COLO668 (cell line): ENCODE data around the gene C2CD4C.
"Not testable (repeated sequence)": the region's sequence is repeated elsewhere in the genome, so short reads cannot be mapped to it uniquely, and the experiment has no call there.

ENCODE experiments used
- DNase-seq: peaks from one replicate; lab custom pipeline; 2025; ENCODE audit not compliant: unreplicated experiment; lab: John Stamatoyannopoulos, UW

The C2CD4C gene

DNA sequence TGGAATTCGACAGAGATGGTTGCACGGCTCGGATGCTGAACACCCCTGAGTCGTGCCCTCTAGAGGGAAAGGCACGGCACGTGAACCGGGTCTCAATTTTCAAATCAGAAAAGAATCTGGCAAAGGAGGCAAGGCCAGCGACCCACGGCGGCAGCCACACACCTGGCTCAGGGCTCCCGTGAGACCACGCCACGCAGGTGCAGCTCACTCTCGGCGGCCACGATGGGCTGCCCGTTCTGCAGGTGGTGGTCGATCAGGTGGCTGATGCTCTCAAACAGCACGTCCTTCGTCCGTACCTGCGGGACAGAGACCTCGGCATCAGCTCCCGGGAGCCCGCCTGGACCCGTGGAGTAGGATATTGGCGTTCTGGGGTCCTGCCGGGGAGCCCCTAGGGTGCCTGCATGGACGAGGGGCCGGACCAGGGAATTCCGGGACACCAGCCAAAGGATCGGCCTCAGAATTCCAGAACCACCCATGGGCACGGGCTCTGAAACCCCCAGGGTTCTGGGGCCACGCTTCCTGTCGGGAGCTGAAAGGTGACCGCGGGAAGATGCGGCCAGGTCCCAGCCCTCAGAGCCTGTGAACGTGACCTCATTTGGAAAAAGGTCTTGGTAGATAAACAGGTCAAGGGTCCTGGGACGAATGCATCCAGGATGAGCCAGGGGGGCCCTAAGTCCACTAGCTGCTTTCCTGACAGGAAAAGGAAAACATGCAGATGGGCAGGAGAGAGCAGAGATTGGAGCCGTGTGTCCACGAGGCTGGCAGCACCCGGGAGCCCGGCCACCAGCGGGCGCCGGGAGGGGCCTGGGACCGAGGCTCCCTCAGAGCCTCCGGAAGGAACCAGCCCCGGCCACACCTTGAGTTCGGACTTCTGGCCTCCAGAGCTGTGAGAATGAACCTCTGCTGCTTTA, 10.1 kb upstream of the C2CD4C start:
- DNase-seq: no peak

DNA sequence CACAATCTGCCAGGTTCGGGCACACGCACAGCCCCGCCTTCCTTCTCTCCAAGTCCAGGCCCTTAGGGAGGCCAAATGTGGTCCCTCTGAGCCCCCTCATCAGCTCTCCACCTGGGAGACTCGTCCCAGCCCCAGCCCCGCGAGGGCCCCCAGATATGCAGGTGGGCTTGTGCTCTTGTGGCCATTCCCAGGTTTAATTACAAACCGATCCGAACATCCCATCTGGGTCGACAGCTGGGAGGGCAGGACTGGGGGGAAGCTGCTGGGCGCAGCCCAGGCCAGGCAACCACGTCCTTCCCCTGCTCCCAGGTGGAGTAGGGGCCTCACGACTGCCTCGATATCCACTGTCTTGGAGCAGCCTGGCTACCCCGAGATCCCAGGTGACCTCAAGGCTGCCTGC, 7.5 kb upstream of the C2CD4C start:
- no peak for DNase-seq

DNA sequence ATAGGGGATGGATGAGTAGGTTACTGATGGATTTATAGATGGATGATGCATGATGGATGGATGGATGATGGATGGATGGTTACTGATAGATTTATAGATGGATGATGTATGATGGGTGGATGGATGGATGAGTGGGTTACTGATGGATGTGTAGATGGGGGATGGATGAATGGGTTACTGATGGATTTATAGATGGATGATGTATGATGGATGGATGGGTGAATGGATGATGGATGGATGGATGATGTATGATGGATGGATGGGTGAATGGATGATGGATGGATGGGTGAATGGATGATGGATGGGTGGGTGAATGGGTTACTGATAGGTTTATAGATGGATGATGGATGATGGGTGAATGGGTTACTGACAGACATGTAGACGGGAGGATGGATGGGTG, 6.3 kb upstream of the C2CD4C start:
- no peak for DNase-seq

DNA sequence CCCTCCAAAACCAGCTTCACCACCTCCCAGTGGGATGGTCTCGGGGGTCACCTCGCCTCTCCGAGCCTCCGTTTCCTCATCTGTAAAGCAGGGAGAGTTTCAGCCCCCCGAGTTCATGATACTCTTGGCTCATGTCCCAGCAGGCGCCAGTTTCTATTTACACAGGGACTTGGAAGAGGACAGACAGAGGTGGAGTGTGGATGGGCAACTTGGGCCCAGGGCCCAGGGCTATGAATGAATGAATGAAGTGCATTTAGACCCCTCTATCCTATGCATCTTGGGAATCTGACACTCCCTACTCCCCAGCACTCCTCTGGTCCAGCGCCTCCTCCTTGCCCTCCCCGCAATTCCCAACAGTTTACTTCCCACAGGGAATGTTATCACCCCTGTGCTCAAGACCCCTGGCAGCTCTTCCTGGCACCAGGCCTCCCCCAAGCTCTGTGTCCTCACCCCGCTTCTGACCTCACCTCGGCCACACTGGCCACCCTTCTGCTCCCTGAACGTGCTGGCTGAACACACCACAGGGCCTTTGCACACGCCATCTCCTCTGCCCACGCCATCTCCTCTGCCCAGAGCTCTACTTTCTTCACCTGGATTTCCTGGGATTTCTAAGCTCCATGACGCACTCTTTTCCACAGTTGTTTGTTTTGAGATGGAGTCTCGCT, 4.9 kb upstream of the C2CD4C start:
- DNase-seq: no peak

DNA sequence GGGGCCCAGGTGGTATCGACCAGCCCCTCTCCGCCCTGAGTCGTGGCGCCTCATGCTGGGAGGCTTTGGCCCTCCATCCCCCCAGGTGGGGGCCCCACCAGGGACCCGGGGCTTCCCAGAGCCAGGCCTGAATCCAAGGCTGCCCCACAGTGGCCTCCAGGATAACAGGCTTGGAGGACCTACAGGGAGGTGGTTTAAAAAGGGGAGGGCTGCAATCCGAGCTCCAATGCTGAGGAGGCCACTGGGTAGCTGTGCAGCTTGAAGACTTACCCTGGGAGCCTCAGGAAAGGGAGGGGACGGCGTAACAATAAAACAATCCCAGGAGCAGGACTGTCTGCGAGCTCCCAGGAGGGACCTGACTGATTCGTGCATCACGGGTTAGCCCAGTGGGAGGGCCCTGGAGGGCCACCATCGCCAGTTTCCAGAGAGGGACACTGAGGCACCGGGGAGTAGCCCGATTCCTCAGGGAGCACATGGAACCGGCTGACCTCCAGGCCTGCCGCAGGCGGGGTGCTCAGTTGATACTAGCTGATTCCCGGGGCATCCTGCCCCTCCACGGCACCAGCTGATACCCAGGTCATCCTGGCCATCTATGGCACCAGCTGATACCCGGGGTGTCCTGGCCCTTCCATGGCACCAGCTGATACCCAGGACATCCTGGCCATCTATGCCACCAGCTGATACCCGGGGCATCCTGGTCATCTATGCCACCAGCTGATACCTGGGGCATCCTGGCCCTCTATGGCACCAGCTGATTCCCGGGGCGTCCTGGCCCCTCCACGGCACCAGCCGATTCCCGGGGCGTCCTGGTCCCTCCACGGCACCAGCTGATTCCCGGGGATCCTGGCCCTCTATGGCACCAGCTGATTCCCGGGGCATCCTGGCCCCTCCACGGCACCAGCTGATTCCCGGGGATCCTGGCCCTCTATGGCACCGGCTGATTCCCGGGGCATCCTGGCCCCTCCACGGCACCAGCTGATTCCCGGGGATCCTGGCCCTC, 3.7 kb upstream of the C2CD4C start:
- DNase-seq: no peak

DNA sequence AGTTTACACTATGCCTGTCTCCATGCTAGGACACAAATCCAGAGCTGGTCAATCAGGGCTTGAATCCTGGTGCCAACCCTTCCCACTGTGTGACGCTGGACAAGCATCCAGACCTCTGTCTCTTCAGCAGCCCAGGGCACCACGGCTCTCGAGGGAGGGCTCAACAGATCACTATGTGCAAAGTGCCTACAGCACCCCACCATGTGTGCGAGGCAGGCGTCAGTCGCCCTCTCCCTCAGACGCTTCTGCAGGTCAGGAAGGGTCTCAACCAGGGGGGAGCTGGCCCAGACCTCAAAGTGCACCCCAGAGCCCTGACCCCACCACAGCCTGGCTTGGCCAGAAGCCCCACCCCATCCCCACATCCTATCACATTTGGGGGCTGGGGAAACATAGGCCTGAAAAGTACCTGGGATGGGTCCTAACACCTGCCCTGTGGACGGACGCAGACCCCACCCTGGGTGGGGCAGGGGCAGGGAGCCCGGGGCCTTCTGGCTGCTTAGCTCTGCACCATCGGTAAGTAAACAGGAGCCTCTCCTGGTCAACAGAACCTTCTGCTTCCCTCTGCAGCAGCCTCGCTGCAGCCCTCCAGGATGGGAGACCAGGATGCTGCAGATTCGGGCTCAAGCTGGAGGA, 2.9 kb upstream of the C2CD4C start:
- DNase-seq: peak; percentile 52

DNA sequence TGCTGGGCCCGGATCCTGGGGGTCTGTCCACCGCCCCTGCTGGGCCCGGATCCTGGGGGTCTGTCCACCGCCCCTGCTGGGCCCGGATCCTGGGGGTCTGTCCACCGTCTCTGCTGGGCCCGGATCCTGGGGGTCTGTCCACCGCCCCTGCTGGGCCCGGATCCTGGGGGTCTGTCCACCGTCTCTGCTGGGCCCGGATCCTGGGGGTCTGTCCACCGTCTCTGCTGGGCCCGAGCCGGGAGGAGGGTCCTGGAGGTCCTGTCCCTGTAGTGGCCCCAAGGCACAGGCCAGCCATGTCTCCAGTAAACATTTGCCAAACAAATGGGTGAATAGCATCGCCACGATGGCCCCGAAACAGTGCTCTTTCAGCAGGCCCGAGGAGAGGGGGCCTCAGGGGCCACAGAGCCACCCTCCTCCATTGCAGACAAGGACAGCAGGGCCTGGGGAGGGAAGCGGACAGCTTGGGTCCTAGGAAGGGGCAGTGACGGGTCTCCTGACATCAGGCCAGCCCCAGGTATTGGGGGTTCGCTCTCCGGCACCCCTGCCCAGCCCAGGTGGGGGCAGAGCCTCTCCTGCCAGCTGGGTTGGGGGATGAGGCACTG, 2.3 kb upstream of the C2CD4C start:
- not testable (repeated sequence) for DNase-seq

DNA sequence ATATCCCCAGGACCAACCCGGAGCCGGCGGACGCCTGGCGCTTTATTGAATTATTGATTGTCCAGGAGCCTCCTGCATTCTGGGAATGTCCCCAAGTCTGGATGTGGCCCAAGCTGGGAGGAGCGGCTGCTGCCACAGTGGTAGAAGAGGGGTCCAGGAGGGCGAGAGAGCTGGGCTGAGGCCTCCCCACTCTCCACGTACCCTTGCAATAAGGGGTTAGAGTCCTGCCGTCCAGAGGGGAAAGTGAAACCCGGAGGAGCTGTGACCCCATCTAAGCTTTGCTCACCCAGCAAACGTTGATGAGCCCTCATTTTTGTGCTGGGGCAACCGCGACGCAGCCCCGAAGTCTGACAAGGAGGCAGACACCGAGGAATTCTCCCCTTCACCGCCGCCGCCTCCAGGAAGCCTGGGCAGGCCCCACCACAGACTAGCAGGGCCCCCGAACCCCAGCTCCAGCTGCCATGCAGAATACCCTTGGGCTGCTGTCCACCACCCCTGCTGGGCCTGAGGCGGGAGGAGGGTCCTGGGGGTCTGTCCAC, 1.4 kb upstream of the C2CD4C start:
- peak; percentile 21 for DNase-seq

DNA sequence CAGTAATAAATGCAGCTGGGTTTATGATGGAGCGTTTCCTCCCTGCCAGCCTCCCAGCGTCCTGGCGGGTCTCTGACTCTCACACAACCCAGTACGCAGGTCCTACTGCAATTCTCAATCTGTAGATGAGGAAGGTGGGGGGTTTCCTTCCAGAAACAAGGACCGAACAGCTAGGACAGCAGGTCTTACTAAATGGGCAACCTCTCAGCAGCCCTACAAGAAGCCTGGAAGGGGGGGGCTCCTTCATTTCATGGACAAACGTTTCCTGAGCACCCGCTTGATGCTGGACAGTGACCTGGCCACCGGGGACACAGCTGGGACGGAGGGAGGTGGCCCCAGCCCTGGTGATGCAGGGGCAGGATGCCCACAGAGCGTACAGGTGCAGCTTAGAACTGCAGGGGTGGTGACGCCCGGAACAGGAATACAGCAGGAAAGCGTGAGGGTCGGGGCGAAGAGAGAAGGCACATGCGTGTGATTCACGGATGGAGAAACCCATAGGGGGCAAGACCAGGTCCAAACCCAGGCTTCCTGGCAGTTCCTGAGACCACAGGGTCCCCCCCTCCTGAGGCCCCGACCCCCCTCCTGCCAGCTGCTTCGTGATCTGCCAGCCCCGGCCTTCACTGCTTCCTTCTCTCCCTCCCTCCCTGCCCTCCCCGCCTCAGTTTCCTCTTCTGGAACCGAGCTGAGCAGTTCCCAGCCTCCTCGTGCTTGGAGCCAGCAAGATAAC, 732 bp upstream of the C2CD4C start:
- DNase-seq: peak; percentile 40

DNA sequence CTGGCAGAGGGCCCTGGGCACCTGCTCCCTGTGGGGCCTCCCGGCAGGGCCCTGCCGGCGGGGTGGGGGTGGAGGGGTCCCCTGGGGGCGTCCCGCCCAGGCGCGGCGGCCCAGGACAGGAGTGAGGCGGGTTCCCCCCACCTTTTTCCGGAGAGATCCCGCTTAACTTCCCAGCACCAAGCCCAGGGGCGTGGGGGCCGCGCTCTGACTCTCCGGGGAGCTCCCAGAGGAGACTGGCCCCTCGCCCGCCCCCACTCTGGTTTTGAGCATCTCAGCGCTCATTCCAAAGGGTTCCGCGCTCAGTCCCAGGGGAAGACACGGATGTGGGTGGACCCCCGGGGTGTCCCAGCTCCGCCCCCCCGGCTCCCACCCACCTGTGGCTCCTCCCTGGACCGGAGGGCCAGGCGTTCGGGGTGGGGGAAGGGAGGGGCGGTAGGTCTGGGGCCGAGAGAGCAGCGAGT, 476 bp downstream of the C2CD4C start:
- DNase-seq: no peak

DNA sequence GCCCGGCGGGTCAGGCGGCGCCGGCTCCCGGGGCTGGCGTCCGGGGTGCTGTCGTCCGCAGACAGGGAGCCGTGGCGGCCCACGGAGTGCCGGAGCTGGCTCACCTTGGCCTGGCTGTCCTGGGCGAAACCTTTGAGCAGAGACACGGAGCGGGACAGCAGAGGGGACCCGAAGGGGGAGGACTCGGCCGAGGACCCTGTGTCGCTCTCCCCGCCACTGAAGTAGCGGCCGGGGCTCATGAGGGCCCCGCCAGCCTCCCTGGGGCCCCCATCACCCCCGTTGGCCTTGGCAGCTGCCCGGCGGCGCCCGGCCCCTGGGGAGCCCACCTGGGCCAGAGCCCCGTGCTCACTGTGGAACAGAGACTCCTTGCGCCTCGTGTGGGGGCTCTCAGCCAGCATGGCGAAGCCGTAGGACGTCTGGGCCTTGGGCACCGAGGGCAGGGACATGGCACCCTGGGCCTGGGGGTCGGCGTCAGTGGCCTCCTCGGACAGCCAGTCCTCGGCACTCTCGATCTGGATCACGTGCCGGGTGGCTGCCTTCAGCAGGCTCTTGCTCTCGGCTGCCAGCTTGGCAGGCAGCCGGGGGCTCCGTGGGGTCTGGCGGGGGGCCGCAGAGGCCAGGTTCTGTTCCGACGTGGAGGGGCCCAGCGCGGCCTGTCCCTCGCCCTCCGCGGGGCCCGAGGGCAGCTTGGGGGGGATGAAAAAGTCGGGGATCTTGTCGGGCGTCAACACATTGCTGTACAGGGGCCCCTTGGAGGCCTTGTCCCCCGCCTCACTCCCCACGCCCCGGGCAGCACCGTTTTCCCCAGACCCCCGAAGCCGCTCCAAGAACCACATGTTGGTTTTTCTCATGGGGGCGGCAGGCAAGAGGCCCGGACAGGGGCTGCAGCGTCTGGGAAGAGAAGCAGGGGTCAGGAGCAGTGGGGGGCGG, 1.2 kb downstream of the C2CD4C start:
- DNase-seq: no peak

DNA sequence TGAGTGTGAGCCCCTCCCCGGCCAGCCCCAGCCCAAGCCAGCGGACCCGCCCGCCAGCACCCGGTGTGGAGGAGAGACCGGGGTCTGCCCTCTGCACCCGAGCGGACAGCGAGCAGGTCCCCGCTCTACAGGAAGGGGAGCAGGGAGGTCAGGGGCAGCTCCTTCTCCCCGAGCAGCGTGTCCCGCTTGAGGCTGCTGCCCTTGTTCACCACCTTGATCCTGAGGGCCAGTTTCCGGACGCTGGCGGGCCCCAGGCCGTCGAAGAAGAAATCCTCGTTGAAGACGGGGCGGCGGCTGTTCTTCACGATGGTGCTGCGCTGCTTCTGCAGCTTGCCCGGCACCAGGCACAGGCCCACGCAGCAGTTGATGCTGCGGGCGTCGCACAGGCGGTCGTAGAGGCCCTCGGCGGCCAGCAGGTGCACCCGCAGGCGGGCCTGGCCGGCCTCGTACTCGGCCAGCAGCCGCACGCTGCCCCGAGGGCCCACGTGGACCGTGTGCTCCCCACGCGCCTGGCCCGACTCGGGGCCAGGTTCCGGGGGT, 1.9 kb downstream of the C2CD4C start:
- DNase-seq: no peak

DNA sequence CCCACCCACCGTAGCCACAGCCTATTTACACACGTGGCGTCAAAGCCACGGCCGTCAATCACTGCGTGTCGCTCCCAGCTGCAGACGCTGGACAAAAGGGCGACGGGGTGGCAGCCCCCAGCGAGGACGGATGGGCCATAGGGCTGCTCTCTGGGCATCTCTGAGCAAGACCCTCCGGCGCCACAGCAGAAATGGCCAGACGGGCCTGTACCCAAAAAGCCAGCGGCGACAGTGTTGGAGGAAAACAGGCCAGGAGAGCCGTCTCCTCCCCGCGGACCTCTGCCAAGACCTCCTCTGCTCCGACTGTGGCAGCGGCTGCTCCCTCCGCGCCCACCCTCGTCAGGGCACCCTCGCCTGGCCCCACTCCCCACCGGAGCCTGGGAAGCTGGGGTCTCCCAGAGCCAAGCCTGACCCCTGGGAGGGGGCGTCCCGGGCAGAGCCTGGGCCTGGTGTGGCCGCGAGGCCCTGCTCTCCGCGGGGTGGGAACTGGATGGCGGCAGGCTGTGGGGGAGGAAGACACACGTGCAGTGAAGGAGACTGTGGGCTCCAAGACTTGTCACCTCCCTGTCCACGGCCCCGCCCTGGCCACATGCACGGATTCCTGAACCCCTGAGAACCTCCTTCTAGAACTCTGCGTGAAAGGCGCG, 2.7 kb downstream of the C2CD4C start:
- no peak for DNase-seq

DNA sequence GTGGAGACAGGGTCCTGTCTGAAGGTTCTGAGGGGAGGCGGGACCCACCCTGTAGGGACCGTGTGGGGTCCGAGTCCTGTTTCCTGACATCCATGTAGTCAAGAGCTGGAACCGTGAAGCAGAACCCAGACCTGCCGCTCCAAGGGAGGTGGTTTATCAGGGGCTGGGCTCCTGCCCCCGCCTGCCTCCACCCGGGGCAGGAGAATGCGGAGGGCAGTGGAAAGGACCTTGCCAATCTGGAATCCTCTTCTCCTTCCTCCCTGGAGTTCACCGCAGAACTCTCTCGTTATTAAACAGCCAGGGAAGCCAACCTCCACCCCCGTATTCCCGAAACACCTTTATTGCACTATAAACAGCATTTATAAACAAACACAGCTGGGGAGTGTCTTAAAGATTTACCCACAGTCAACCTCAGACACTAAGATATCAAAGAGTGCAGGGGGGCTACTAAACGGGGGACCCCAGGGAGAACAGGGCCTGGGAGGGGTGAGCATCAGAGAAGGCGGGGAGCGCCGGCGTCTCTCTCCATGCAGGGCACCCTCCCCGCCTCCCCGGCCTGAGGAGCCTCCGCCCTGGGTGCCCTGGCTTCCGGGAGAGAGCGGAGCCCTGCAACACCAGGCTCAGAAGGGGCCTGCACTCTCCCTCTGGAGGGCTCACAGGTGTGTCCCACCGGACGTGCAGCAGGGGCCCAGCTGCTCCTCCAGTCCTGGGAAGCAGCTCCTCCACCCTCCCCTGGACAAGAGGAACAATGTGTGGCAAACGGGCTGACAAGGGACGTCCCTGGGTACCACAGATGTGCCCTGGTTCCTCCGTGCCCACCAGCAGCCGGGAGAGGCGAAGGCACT, 3.6 kb downstream of the C2CD4C start:
- peak; percentile 67 for DNase-seq

DNA sequence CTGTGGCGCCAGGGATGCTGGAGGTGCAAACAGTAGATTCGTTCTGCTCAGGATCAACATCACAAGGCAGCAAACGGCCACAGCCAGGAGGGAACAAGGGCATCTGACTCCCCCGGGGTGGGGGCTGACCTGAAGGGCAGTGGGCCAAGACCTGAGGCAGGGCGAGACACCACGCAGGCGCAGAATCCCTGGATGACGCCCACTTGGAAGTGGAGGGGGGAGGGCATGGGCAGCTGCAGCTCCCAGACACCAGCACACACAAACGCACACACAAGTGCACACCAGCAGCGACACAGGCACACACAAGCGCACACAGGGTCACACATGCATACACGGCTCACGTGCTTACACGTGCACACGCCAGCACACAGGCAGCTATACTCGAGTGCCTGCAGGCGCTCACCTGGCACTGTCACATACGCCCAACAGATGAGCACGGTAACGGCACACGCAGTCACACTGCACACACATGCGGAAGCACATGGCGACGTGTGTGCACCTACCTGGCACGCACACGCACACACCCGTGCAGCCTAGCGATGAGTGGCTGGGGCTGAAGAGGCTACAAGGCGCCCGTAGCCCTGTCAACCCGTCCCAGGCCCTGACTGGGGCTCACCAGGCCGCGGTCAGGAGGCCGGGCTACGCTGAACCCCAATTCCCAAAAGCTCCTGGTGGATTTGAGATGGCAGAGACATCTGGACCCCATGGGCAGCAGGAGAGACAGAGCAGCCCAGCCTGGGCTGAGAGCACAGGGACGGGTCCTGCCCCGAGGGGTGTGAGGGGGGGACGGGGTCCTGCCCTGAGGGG, 5.5 kb downstream of the C2CD4C start:
- DNase-seq: peak; percentile 64

DNA sequence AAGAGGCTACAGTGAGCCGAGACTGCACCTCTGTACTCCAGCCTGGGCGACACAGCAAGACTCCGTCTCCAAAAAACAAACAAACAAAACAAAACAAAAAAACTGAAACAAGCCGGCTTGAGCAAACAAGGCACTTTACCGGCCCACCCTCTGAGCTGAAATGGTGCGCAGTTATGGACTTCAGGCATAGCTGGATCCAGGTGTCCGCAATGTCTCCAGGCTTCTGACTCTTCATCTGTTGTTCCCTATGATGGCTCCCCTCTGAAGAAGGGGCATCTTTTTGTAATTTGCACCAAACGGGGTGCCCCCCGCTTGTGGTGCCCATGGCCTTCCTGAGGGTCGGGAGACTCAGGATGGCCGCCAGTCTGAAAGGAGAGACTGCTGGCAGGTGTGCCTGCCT, 6.2 kb downstream of the C2CD4C start:
- DNase-seq: no peak
